22Rv1 (cell line): ENCODE data around the gene RAB11B.
"Not testable (repeated sequence)": the region's sequence is repeated elsewhere in the genome, so short reads cannot be mapped to it uniquely, and the experiment has no call there.

Experiments
- H3K27ac ChIP-seq: fragments of 450-650 bp; 2 replicates; pipeline ENCODE4 v1.5.1; 2017
- ZFX ChIP-seq: fragments of 450-650 bp; IDR thresholded peaks from 2 replicates; pipeline ENCODE4 v1.6.1; 2017; ENCODE audit warnings: antibody characterized with exemption, borderline replicate concordance
- TF ChIP-seq, protein P1 (sequence below): fragments of 450-650 bp; IDR thresholded peaks from 2 replicates; pipeline ENCODE4 v1.5.1; 2017; ENCODE audit warnings: mild to moderate bottlenecking

The RAB11B gene

DNA sequence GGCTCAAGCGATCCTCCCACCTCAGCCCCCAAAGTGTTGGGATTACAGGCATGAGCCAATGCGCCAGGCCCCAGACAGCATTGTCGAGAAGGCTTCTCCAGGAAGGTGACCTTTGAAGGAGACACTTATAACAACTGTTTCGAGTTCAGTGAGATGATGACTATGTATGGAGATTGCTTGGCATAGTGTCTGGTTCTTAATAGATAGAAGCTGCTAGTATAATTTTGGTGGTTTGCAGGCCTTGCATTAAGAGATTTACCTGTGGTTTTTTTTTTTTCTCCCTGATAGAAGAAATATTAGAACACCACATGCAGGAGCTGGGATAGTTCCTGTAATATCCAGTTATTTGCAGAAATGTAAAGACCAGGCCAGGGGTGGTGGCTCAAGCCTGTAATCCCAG is 26.6 kb downstream of the RAB11B start:
- no peak overlapping the region for H3K27ac ChIP-seq
- TF ChIP-seq, protein P1, sequence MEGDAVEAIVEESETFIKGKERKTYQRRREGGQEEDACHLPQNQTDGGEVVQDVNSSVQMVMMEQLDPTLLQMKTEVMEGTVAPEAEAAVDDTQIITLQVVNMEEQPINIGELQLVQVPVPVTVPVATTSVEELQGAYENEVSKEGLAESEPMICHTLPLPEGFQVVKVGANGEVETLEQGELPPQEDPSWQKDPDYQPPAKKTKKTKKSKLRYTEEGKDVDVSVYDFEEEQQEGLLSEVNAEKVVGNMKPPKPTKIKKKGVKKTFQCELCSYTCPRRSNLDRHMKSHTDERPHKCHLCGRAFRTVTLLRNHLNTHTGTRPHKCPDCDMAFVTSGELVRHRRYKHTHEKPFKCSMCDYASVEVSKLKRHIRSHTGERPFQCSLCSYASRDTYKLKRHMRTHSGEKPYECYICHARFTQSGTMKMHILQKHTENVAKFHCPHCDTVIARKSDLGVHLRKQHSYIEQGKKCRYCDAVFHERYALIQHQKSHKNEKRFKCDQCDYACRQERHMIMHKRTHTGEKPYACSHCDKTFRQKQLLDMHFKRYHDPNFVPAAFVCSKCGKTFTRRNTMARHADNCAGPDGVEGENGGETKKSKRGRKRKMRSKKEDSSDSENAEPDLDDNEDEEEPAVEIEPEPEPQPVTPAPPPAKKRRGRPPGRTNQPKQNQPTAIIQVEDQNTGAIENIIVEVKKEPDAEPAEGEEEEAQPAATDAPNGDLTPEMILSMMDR = no peak
- TF ChIP-seq ZFX = no peak

DNA sequence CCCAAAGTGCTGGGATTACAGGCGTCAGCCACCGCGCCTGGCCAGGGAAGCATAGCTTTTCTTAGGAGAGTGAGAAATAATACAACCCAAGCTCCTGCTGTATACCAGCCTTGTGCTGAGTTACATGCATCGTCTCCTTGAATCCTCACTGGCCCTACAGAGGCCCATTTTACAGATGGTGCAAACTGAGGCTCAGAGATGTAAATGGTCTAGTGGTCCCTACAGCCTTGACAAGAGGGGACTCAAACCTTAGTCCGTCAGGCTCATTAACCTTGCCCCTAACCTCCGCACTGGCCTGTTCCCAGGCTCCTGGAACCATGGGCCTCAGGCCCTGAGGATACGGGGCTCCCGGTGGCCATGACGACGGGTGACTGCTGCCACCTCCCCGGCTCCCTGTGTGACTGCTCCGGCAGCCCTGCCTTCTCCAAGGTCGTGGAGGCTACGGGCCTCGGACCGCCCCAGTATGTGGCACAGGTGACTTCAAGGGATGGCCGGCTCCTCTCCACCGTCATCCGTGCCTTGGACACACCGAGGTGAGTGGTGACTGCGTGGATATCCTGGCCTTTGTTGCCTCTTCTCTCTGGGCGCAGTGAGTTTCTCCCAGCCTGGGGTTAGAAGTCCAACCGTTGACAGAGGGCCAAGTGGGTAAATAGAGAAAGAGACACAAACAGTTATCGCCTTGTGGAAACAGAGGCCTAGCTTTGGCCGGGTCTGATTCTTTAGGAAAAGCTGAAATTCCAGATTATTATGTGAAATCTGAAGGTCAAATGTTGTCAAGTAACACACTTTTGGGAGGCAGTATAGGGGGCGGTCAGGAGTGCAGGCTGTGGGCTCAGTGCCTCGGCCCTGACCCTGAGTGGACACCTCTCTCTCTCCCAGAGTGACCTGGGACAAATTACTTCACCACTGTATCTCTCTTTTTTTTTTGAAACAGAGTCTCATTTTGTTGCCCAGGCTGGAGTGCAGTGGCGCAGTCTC is 31.6 kb downstream of the RAB11B start:
- no peak for TF ChIP-seq ZFX
- TF ChIP-seq, protein P1 = no peak
- H3K27ac ChIP-seq = no peak overlapping the region

DNA sequence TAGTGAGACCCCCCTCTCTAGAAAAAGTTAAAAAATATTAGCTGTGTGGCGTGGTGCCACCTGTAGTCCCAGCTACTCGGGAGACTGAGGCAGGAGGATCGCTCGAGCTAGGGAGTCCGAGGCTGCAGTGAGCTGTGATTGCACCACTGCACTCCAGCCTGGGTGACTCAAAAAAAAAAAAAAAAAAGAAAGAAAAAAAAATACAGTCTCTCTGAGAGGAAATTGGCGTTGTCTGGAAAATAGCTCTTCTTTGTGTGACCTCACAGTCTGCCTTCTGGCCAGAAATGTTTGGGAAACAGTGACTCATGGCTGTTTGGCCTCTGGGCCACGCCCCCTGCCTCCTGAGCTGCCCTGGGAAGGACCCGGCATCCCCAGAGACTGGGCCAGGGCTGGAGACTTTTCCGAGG is 33.7 kb downstream of the RAB11B start:
- H3K27ac ChIP-seq = no peak overlapping the region
- no peak for TF ChIP-seq ZFX
- TF ChIP-seq, protein P1 = no peak

DNA sequence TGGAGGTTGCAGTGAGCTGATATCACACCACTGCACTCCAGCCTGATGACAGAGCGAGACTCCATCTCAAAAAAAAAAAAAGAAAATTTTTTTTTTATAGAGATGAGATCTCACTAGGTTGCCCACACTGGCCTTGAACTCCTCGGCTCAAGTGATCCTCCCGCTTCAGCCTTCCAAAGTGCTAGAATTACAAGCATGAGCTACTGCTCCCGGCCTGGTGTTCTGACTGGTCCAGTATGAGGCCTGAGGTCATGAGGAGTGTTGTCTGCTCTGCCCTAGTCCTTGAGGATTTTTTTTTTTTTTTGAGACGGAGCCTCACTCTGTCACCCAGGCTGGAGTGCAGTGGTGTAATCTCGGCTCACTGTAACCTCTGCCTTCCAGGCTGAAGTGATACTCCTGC is 35.2 kb downstream of the RAB11B start:
- not testable (repeated sequence) for H3K27ac ChIP-seq

DNA sequence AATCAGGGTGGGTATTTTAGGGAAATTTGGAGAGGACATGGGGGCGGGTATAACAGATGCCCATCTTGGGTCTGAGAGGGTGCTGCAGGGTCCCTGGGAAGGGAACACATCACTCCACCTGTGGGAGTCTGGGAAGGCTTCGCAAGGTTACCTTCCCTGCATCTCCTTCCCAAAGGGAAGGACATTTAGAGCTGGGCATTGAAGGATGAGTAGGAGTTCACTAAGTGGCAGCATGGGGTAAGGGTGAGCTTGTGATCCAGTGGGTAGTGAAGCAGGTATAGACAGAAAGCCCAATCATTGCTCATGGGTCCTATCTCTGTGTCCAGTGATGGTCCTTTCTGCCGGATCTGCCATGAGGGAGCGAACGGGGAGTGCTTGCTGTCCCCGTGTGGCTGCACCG is 36.1 kb downstream of the RAB11B start:
- no peak overlapping the region for H3K27ac ChIP-seq
- TF ChIP-seq ZFX = no peak
- TF ChIP-seq, protein P1 = no peak

DNA sequence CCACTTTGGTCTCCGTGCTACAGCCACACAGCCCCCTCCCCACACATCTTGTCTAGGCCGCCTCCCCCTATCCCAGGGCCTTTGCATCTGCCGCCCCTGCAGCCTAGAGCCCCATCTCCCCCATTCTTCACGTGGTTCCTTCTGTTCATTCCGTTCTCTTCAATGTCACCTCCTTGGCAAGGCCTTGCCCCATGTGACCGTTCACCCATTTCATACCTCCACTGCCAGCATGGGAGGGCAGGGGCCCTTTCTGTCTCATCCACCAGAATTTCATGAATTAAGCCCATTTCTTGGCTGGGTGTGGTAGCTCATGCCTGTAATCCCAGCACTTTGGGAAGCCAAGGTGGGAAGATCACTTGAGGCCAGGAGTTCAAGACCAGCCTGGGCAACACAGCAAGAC is 38.9 kb downstream of the RAB11B start:
- TF ChIP-seq, protein P1 = no peak
- TF ChIP-seq ZFX = no peak

DNA sequence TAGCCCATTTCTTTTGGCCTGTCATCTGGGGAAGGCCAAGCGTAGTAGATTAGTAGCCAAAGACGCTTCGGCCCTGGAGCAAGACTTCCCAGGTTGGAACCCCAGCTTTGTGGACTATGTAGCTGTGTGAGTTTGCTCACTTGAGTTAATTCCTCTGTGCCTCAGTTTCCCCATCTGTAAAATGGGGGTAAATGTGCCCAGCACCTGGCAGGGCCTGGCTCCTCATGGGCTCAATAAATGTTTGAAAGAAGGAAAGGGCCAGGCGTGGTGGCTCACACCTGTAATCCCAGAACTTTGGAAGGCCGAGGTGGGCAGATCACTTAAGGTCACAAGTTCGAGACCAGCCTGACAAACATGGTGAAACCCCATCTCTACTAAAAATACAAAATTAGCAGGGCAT is 39.7 kb downstream of the RAB11B start:
- TF ChIP-seq, protein P1 = no peak
- TF ChIP-seq ZFX = no peak
- H3K27ac ChIP-seq = no peak overlapping the region

More for the DNA sequence above, 38.9 kb downstream of the RAB11B start:
- H3K27ac ChIP-seq = no peak overlapping the region

DNA sequence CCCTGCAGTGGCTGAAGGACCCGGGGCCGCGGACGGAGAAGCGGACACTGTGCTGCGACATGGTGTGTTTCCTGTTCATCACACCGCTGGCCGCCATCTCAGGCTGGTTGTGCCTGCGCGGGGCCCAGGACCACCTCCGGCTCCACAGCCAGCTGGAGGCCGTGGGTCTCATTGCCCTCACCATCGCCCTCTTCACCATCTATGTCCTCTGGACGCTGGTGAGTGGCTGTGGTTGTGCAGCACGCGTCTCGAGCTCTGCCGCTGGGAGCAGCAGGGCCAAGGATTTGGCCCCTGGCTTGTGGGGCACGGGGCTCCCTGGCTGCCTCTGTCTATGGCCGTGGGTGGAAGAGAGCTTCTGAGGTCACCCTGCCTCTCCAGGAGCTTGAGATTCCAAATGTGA is 40.5 kb downstream of the RAB11B start:
- H3K27ac ChIP-seq = no peak overlapping the region
- TF ChIP-seq, protein P1 = no peak
- no peak for TF ChIP-seq ZFX
